GM21360 (cell line): Measurements from ENCODE around the gene PRMT2.
"Not testable (repeated sequence)": the region's sequence is repeated elsewhere in the genome, so short reads cannot be mapped to it uniquely, and the experiment has no call there.

ENCODE experiments used
- ATAC-seq: cut with Tn5 transposase; IDR thresholded peaks from one replicate; pipeline ENCODE4 v1.9.1; 2021; ENCODE audit warnings: mild to moderate bottlenecking, moderate library complexity; ENCODE audit not compliant: unreplicated experiment

PRMT2 gene

DNA sequence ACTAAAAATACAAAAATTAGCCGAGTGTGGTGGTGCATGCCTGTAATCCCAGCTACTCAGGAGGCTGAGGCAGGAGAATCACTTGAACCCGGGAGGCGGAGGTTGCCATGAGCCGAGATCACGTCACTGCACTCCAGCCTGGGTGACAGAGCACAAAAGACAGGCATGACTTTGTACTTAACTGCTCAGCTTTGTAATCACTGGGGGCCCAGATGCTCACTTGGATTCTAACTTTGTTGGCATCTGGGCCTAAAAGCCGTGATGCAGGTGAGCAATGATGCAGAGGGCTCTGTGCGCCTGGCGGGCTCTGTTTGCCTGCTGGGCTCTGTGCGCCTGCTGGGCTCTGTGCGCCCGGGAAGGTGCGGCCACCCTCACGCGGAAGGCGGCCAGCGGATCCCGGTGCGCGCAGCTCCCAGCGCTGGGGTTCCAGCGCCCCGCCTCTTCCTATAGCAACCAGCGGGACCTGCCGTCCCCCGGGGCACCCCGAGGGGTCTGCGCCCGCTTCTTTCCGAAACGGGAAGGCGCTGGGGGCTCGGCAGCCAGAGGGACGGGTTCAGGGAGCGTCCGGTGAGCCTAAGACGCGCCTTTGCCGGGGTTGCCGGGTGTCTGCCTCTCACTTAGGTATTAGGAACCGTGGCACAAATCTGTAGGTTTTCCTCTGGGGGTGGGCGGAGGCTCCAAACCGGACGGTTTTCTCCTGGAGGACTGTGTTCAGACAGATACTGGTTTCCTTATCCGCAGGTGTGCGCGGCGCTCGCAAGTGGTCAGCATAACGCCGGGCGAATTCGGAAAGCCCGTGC is 31.7 kb downstream of the PRMT2 start:
- no peak for ATAC-seq

DNA sequence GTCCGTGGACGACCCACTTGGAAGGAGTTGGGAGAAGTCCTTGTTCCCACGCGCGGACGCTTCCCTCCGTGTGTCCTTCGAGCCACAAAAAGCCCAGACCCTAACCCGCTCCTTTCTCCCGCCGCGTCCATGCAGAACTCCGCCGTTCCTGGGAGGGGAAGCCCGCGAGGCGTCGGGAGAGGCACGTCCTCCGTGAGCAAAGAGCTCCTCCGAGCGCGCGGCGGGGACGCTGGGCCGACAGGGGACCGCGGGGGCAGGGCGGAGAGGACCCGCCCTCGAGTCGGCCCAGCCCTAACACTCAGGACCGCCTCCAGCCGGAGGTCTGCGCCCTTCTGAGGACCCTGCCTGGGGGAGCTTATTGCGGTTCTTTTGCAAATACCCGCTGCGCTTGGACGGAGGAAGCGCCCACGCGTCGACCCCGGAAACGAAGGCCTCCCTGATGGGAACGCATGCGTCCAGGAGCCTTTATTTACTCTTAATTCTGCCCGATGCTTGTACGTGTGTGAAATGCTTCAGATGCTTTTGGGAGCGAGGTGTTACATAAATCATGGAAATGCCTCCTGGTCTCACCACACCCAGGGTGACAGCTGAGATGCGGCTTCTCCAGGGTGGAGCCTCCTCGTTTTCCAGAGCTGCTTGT is 32.4 kb downstream of the PRMT2 start:
- ATAC-seq: no peak

GRCh38 chr21:46668381-46668780 is 32.9 kb downstream of the PRMT2 start:
- ATAC-seq: no peak

DNA sequence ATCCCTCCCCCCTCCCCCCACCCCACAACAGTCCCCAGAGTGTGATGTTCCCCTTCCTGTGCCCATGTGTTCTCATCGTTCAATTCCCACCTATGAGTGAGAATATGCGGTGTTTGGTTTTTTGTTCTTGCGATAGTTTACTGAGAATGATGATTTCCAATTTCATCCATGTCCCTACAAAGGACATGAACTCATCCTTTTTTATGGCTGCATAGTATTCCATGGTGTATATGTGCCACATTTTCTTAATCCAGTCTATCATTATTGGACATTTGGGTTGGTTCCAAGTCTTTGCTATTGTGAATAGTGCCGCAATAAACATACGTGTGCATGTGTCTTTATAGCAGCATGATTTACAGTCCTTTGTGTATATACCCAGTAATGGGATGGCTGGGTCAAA is 33.4 kb downstream of the PRMT2 start:
- not testable (repeated sequence) for ATAC-seq

DNA sequence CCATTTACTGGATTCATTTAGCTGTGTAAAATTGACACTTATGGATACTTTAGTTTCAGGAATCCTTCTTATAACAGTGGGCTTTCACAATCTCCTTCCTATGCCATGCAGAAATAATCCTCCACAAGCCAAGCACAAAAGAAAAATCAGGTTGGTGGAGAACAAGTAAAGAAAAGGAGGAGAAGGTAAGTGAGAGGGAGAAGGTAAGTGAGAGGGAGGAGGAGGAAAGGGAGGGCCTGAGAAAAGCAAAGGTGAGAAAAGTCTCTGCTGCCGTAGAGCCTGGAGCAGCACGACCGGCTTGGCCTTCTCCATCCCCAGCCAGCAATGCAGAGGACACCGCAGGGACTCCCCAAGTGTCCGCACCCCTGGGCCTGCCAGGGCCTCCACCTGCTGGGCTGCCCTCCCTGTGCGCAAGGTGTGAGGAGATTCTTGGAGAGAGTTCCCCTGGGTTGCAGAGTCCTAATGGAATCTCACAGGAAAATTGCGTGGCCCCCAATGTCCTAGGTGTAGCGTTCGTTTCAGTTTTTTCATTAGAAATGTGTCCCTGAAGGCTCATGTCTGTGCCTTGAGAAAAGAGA is 39.0 kb downstream of the PRMT2 start:
- ATAC-seq: no peak

- no peak for ATAC-seq
Observed at GRCh38 chr21:46675595-46676280, 40.3 kb downstream of the PRMT2 start.

DNA sequence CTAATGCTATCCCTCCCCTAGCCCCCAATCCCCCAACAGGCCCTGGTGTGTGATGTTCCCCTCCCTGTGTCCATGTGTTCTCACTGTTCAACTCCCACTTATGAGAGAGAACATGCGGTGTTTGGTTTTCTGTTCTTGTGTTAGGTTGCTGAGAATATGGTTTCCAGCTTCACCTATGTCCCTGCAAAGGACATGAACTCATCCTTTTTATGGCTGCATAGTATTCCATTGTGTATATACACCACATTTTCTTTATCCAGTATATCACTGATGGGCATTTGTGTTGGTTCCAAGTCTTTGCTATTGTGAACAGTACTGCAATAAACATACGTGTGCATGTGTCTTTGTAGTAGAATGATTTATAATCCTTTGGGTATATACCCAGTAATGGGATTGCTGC is 41.1 kb downstream of the PRMT2 start:
- not testable (repeated sequence) for ATAC-seq

DNA sequence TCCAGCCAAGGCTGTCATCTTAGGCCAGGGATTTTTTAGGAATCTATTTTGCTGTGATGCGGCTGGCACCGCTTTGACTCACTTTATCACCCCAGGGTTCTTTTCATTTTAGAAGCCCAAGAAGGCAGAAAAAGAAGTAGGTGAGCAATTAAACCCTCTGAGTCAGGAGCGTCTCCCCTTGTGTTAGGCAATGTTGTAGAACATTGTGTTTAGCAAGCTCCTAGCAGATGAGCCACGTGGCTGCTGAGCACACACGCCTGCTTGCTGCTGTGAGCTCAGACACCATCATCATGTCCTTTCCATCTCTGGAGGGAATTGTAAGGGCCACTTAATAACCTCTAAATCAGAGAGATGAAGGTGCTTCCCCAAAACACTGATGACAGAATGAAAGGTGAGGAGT is 46.1 kb downstream of the PRMT2 start:
- not testable (repeated sequence) for ATAC-seq

- not testable (repeated sequence) for ATAC-seq
Observed at GRCh38 chr21:46698652-46699051, 63.2 kb downstream of the PRMT2 start.

GRCh38 chr21:46699104-46699503 is 63.6 kb downstream of the PRMT2 start:
- ATAC-seq: not testable (repeated sequence)
